Right lobe of liver (tissue), 4 donors: ENCODE data around the gene SYNE1.
"Not testable (repeated sequence)": the region's sequence is repeated elsewhere in the genome, so short reads cannot be mapped to it uniquely, and the experiment has no call there.

ENCODE experiments used
- CTCF ChIP-seq, 4 donors: fragments of 200-600 bp in 3 of 4; fragments of 450-650 bp in 1 of 4; IDR thresholded peaks; one replicate each; pipeline versions ENCODE4 v1.5.1 to v1.8.0; 2016 to 2022; ENCODE audit warnings: antibody characterized with exemption in 4 of 4, mild to moderate bottlenecking in 2 of 4
- POLR2A ChIP-seq: fragments of 450-650 bp; IDR thresholded peaks from one replicate; pipeline ENCODE4 v1.6.1; 2017; ENCODE audit warnings: antibody characterized with exemption, mild to moderate bottlenecking
- donor health status: DM: no; HTN: no; CAD: no.
- donor health status: DM: no; HTN: no; CAD: no.
- donor health status: DM: no; HTN: yes; CAD: no.

DNA sequence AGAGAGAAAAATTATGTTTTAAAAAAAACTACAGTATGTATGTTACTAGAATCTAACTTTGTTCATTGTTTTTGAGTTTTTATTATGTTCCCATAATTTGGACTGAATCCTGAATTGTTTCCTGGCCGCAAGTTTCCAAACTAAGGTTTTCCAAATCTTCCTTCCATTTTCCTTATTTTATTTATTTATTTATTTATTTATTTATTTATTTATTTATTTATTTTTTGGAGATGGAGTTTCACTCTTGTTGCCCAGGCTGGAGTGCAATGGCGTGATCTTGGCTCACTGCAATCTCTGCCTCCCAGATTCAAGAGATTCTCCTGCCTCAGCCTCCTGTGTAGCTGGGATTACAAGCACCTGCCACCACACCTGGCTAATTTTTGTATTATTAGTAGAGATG, 215.7 kb downstream of the SYNE1 start:
- not testable (repeated sequence) for TF ChIP-seq CTCF (IDR thresholded peaks at IDR 0.05); POLR2A
